Muscle layer of colon (tissue), 2 donors: ENCODE data around the gene GIT1.

Source experiments
- H3K27ac ChIP-seq: one replicate; pipeline ENCODE4 v1.7.0; 2013; ENCODE audit warnings: low read depth, mild to moderate bottlenecking, low read length, moderate library complexity
- H3K27me3 ChIP-seq, 2 donors: one replicate each; pipeline ENCODE4 v1.7.0; 2013; ENCODE audit warnings: low read length in 2 of 2, mild to moderate bottlenecking in 2 of 2; ENCODE audit not compliant: insufficient read depth in 2 of 2, control insufficient read depth in 1 of 2
- H3K36me3 ChIP-seq: one replicate; pipeline ENCODE4 v1.7.0; 2013; ENCODE audit warnings: mild to moderate bottlenecking, low read length; ENCODE audit not compliant: insufficient read depth
- H3K4me1 ChIP-seq: one replicate; pipeline ENCODE4 v1.7.0; 2013; ENCODE audit warnings: mild to moderate bottlenecking, low read length; ENCODE audit not compliant: insufficient read depth
- H3K4me3 ChIP-seq, 2 donors: one replicate each; pipeline ENCODE4 v1.7.0; 2013; ENCODE audit warnings: low read length in 2 of 2, low read depth in 1 of 2, mild to moderate bottlenecking in 1 of 2, moderate library complexity in 1 of 2
- H3K9ac ChIP-seq: one replicate; pipeline ENCODE4 v1.7.0; 2013; ENCODE audit warnings: low read length
- H3K9me3 ChIP-seq: one replicate; pipeline ENCODE4 v1.7.0; 2013; ENCODE audit warnings: mild to moderate bottlenecking, low read length
- donor health status: abdominal sarcoma.
- donor health status: Adenocarcinoma of cecum.

GIT1 gene

DNA sequence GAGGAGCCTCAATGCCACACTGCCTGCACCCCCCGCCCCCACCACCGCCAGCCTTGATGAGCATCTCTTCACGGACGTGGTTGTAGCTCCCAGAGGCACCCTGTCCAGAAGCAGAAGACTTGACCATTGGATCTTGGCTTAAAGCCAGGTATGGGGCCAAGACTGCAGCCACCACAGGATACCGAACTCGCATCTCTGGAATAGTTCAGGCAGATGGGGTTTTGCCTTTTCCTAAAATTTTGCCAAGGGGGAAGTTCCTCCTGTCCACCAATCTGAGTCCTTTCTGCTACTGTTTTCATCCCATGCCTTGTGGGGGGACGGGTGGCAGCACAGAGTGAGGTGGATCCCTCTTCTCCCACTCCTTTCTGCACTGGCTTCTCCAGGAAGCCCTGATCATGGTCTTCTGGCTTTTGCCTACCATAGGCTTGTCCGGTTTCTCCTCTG is 32.3 kb upstream of the GIT1 start:
- H3K4me1 ChIP-seq: peaks cover 42% of the 10 kb centered on the region
- peak overlapping the region; percentile 71 to 89 for H3K4me3 ChIP-seq
- H3K27me3 ChIP-seq: peaks cover 0 to 21% of the 10 kb centered on the region in 2 donors
- peak overlapping the region; percentile 81 for H3K27ac ChIP-seq
- no peaks in the 10 kb centered on the region for H3K36me3 ChIP-seq
- H3K9me3 ChIP-seq: no peaks in the 10 kb centered on the region
- no peak overlapping the region for H3K9ac ChIP-seq

DNA sequence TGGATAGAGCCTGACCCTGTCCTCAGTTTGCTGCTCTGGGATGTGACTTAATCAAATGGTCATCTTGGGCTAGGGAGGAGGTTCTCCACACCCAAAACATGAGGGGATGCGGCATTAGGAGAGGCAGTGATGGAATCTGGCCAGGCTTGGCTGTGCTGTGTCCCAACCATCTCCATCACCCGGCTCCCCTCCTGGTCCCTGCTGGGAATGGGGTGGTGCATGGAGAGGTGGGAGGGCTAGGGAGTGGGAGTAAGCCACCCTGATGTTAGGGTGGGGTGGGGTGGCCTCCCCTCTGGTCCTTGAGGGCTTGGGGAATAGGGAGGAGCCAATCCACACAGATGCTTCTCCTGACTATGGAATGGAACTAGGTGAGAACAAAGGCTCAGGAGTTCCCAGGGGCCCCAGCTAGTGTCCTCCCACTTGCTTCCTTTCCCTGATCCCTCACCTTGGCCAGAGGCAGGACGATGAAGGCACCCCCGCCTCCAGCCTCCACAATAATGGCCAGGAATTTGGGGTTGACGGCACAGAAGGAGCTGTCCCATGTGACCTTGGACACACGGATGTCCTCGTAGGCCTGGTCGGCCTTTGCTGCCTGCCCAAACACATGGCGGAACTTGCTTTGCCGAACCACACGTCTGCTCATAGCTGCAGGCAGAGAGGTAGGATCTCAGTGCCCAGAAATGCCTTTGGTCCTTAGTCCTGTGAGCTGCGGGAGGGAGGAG is 31.5 kb upstream of the GIT1 start:
- Histone ChIP-seq H3K9me3 (no peaks in the 10 kb centered on the region), H3K4me1 (peaks cover 50% of the 10 kb centered on the region), H3K4me3 (no peak overlapping the region), H3K27ac (no peak overlapping the region), H3K36me3 (no peaks in the 10 kb centered on the region), H3K27me3 (peaks cover 0 to 27% of the 10 kb centered on the region in 2 donors), H3K9ac (no peak overlapping the region)

DNA sequence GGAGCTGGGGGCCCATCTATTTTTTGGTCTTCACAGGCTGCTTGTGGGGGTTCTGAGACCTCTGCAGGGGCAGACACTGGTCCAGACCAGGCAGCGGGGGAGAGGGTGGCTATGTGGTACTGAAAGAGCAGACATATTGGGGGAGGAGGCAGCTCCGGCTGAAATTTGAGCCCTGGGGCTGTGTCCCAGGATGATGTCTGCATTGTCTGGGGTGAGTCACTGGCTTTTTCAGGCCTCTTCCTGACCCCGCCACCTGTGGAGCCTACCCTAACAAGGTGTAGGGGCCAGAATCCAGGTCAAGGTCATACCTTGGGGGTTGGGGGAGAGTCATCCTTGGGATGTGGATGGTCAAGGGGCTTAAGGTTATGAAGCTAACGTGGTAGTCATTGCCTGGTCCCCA is 30.8 kb upstream of the GIT1 start:
- H3K27me3 ChIP-seq: peaks cover 0 to 27% of the 10 kb centered on the region in 2 donors
- no peaks in the 10 kb centered on the region for H3K9me3 ChIP-seq
- peaks cover 54% of the 10 kb centered on the region for H3K4me1 ChIP-seq
- no peak overlapping the region for H3K4me3 ChIP-seq
- H3K36me3 ChIP-seq: no peaks in the 10 kb centered on the region
- no peak overlapping the region for H3K27ac ChIP-seq
- no peak overlapping the region for H3K9ac ChIP-seq

DNA sequence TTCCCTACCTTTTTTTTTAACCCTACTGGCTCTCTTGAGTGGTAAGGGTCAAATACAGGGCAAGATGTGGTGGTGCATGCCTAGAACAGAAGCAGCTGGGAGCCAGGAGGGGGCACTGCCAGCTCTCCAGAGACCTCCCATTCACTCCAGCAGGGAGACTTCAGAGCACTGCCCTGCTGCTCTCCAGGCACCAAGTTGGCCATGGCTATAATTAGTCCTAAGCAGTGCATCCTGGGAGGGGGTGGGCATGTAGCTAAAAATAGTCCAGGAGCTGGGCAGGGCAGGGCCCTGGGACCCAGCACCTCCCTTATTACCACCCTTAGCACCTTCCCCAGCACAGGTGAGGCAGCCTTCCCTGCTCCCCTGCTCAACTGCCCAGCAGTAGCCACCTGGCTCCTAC is 29.8 kb upstream of the GIT1 start:
- H3K9ac ChIP-seq: no peak overlapping the region
- no peaks in the 10 kb centered on the region for H3K36me3 ChIP-seq
- no peak overlapping the region for H3K4me3 ChIP-seq
- no peak overlapping the region for H3K27ac ChIP-seq
- no peaks in the 10 kb centered on the region for H3K9me3 ChIP-seq
- H3K4me1 ChIP-seq: peaks cover 63% of the 10 kb centered on the region
- peaks cover 0 to 27% of the 10 kb centered on the region in 2 donors for H3K27me3 ChIP-seq

GRCh38 chr17:29618272-29619065 is 29.0 kb upstream of the GIT1 start:
- H3K27ac ChIP-seq: no peak overlapping the region
- no peaks in the 10 kb centered on the region for H3K9me3 ChIP-seq
- peak overlapping the region; percentile 27 to 63 for H3K4me3 ChIP-seq
- peaks cover 71% of the 10 kb centered on the region for H3K4me1 ChIP-seq
- no peaks in the 10 kb centered on the region for H3K36me3 ChIP-seq
- H3K9ac ChIP-seq: no peak overlapping the region
- peaks cover 0 to 27% of the 10 kb centered on the region in 2 donors for H3K27me3 ChIP-seq

GRCh38 chr17:29617481-29618271 is 28.2 kb upstream of the GIT1 start:
- Histone ChIP-seq H3K9ac (no peak overlapping the region), H3K27ac (peak overlapping the region; percentile 52), H3K36me3 (no peaks in the 10 kb centered on the region), H3K9me3 (no peaks in the 10 kb centered on the region), H3K27me3 (peaks cover 0 to 27% of the 10 kb centered on the region in 2 donors), H3K4me3 (peak overlapping the region; percentile 41 to 63), H3K4me1 (peaks cover 76% of the 10 kb centered on the region)

DNA sequence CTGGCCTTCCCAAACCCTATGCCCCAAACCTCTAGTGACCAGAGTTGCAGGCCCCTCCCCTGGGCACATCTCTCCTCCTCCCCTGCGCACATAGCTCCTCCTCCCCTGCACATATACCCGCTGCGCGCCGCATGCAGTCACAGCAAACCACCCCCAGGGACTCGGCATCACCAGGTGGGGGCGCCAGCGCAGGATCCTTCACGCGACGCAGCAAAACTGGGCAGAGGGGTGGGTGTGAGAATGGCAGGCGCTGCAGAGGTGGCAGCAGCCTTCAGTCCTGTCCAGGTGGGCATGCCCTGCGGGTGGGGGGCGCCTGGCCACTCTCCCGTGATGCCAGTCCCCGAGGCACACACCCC is 27.7 kb upstream of the GIT1 start:
- Histone ChIP-seq H3K27ac (peak overlapping the region; percentile 52), H3K36me3 (no peaks in the 10 kb centered on the region), H3K27me3 (peaks cover 0 to 27% of the 10 kb centered on the region in 2 donors), H3K9me3 (no peaks in the 10 kb centered on the region), H3K4me1 (peaks cover 75% of the 10 kb centered on the region), H3K9ac (no peak overlapping the region), H3K4me3 (peak overlapping the region in 1 of 2 donors; percentile 63)

DNA sequence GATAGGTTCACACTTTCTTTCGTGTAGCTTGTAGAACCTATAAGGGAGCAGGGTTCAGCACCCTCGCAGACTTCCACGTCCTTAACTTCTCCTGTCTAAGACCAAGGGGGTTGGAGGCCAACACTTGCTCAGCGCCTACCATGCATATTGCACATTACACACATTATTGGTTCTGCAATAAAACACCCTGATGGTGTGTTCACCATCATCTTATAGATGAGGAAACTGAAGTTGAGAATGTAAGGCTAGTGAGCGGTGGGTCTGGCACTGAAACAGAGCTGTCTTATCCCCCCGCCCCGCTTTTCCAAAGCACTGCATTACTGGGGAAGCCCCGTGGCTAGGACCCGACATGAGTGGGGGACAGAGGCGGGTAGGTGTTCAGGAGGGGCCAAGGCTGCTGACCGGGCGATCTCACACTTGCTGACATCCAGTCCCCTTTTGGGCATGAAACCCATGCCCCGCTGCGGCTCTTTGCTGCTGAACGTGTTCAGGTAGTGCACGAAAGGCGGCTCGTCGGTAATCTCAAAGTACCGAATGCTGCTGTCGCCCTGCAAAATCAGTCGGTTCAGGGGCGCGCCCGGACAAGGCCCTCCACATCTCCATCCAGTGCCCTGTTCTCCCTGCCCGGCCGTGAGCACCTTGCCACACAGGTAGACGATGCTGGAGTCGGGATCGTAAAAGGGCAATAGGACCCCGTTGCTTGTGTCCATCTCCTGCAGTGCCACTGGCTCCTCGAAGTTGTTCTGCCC is 27.0 kb upstream of the GIT1 start:
- Histone ChIP-seq H3K27ac (no peak overlapping the region), H3K27me3 (peaks cover 0 to 27% of the 10 kb centered on the region in 2 donors), H3K4me3 (peak overlapping the region in 1 of 2 donors; percentile 63), H3K9ac (no peak overlapping the region), H3K4me1 (peaks cover 69% of the 10 kb centered on the region), H3K9me3 (no peaks in the 10 kb centered on the region), H3K36me3 (no peaks in the 10 kb centered on the region)

GRCh38 chr17:29615492-29616299 is 26.2 kb upstream of the GIT1 start:
- Histone ChIP-seq H3K4me1 (peaks cover 64% of the 10 kb centered on the region), H3K27me3 (peaks cover 0 to 27% of the 10 kb centered on the region in 2 donors), H3K9me3 (no peaks in the 10 kb centered on the region), H3K27ac (peak overlapping the region; percentile 63), H3K36me3 (no peaks in the 10 kb centered on the region), H3K9ac (no peak overlapping the region), H3K4me3 (peak overlapping the region; percentile 23 to 63)

GRCh38 chr17:29615048-29615385 is 25.6 kb upstream of the GIT1 start:
- Histone ChIP-seq H3K4me1 (peaks cover 64% of the 10 kb centered on the region), H3K36me3 (no peaks in the 10 kb centered on the region), H3K9me3 (no peaks in the 10 kb centered on the region), H3K9ac (no peak overlapping the region), H3K27me3 (peaks cover 0 to 27% of the 10 kb centered on the region in 2 donors), H3K4me3 (peak overlapping the region in 1 of 2 donors; percentile 63), H3K27ac (no peak overlapping the region)
